Activated gamma-delta T cell treated with Interleukin-2 at 50 U/mL for 16 hours (primary cell): Measurements from ENCODE around the gene ARPIN.
"Not testable (repeated sequence)": the region's sequence is repeated elsewhere in the genome, so short reads cannot be mapped to it uniquely, and the experiment has no call there.

Source experiments
- DNase-seq: peaks from one replicate; pipeline ENCODE4 v3.0.0-alpha.2; 2020

The ARPIN gene

DNA sequence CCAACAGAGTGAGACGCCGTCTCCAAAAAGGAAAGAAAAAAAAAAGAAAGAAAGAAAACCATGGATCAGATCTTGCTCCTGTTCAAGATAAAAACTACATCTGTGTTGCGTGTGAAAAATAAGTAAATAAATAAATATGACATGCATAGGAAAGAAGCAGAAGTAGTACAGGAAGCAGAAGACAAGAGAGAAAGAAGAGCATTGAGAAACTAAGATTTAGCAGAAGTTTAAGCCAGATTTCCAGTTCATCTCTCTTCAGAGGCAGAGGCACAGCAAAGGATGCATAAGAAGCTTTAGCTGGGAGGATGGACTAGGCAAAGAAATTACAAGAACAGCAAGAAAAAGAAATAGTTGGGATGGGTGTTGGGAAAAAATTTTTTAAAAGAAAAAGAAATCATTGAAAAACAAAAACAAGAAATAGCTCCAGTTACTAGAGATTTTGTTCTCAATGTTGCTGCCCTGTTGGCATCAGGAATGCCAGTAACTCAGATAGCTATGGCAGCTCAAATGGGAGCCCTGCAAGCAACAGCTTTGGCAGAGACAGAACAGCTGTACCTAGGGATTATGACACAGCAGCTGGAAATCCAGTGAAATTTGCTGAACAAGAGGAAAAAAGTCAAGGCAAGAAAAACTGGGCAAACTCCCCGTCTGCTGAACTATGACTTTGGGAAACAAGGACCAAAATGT, 36.2 kb downstream of the ARPIN start:
- DNase-seq, result no peak

DNA sequence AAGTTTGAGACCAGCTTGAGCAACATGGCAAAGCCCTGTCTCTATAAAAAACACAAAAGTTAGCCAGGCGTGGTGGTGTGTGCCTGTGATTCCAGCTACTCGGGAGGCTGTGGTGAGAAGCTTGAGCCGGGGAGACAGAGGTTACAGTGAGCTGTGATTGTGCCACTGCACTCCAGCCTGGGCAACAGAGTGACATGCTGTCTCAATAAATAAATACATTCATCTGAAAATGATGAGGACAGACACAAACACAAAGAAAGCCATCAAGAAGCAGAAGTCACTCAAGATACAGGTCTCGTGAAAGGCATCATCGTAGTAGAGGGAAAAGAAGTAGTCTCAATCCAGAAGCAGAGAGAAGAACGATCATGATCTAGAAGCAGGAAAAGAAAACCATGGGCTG, 37.0 kb downstream of the ARPIN start:
- no peak for DNase-seq

DNA sequence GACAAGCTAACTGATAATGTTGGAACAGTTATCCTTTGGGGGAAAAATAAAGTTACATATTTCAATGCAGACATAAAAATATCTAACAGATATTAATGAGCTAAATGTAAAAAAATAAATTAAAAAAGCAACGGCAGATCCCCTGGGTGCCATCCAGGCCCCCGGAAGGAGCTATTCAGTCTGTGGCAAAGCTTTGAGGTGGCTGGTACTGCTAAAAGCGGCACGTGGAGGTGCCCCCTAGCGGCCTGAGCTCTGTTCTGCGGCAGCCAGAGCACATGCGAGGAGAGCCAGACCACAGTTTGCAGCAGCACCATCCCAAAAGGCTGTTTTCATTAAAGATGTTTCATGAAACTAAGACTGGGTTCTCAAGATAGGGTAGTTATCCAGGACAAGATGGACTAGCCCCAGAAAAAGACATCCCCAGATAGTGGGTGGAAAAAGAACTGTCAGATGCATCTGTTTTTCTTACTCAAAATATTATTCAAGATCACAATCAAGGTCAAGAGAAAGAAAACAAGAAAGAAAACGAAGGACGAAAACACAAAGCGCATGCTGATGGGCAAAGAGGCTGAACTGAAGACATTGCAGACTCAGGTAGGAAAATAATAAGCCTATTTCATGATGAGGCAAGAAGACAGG, 37.7 kb downstream of the ARPIN start:
- DNase-seq, result peak; percentile 82

DNA sequence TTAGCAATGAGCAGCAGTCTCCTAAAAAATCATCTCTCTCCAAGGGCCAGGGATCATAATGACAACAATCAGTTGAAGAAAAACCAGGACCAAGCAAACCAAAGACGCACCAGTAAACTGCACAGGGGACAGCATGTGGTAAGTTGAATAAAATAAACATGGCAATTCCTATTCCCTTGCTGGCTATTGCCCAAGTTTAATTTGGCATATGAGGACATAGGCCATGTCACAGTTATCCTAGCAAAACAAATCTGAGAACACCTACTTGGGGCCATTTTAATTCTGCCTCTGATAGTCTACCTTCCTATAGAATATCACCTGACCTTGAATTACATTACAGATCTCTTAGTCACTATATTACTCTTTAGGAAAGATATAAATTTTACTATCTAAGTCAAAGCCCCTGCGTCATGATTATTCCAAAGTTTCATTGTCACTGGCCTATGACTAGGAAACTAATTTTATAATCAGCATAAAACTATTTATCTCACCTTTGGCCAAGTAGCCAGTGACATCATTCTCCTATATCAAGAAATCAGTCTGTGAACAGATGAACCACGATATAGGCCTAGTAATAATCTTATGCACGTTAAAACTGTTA, 42.0 kb downstream of the ARPIN start:
- DNase-seq, result no peak

DNA sequence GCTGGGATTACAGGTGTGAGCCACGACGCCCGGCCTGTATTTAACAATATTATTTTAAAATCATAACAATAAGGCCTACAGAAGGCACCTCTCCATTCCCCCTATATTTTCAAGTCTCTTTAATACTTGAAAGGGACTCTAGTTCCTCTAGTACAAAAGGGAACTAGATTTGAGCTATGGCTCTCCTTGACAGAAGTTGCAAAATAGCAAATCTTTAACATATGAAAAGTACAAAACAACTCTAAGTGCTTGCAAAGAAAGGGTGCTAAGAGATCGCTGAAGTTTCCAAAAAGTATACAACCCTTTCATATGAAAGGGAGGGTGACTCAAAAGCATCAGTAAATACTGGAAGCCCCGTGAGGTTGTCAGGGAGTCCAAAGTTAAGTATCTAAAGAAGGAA, 42.7 kb downstream of the ARPIN start:
- DNase-seq, result no peak

DNA sequence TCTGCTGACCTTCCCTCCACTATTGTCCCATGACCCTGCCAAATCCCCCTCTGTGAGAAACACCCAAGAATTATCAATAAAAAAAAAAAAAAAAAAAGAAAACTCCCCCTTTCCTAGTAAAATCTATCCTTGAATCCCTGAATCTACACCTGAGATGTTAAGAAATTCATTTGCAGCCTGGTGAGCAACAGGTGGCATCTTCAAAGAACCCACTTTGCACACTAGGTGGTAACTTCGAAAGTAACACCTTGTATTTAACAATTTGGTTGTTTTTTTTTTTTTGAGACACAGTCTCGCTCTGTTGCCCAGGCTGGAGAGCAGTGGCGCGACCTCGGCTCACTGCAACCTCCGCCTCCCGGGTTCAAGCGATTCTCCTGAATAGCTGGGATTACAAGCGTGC, 43.3 kb downstream of the ARPIN start:
- not testable (repeated sequence) for DNase-seq

DNA sequence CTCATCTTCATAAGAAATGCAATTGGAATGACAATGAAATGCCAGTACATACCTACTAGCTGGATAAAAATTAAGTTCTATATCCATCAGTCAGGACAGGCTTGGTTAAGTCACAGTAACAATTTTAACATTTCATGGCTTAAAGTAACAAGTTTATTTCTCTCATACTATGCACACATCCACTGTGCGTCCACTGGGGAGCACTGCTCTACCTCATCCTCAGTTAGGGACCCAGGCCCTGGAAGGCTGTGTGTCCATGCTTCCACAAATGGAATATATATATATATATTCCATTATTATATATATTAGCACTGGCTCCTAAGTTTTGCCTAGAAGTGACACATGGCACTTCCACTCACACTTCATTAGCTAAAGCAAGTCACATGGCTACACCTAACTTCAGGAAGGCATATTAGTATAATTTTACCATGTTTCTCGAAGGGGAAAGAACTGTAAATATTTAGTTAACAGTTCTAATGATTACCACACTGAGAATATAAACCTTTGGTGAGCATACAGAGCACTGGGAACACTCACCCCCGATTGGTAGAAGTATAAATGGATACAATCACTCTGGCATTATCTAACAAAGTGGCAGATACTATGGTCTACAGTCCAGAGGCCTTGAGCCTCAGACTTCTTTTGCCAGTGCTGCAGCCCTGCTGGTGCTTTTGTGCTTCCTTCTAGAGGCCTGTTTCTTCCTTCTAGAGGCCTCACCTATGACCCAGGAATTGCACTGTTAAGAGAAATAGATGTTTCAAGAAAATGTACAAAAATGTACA, 47.6 kb downstream of the ARPIN start:
- DNase-seq, result no peak

DNA sequence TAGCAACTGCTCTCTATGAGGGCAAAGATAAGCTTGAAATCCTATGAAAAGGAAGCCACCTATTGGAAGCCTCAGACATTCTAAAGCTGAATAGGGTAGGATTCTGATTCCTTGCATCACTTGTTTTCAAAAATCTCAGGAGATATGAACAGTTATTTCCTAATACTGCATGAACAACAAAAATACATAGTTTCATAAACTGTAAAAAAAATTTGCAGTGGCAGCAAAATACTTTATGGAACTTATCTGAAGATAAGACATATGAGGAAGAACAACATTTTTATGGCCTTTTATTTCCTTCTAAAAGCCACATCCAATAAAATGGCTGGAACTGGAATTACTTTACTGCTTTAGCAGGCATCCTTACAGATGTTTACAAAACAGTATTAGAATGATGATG, 48.8 kb downstream of the ARPIN start:
- no peak for DNase-seq

DNA sequence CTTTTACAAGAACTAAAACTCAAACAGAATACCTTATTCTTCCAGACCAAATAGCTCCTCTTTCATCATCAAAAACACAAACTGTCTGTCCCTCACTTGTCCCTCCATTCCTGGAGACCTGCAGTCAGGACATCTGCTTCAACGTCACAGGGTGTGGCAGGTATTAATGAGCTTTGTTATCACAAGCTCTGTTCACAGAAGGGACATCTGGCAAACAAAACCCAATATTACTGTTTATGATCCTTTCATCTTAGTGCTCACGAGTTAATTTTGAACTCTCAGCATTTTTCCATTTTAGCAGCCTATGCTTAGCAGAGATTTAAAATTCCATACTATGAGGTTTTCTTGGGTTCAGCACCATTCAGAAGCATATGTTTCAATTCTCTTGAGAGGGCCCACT, 51.9 kb downstream of the ARPIN start:
- no peak for DNase-seq

DNA sequence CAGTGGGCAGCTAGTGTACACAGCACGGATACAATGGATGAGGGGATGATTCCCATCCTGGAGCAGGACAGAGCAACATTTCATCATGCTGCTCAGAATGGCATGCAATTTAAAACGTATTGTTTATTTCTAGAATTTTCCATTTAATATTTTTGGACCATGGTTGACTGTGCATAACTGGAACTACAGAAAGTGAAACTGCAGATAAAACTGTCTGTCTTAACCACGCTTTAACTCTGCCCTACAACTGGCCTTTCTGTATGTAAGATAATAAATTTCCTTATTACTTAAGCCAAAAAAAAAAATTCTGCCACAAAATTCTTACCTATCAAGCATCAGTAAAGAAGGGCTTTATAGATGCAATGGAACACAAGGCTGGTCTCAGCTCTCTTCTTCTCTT, 52.3 kb downstream of the ARPIN start:
- DNase-seq, result no peak

DNA sequence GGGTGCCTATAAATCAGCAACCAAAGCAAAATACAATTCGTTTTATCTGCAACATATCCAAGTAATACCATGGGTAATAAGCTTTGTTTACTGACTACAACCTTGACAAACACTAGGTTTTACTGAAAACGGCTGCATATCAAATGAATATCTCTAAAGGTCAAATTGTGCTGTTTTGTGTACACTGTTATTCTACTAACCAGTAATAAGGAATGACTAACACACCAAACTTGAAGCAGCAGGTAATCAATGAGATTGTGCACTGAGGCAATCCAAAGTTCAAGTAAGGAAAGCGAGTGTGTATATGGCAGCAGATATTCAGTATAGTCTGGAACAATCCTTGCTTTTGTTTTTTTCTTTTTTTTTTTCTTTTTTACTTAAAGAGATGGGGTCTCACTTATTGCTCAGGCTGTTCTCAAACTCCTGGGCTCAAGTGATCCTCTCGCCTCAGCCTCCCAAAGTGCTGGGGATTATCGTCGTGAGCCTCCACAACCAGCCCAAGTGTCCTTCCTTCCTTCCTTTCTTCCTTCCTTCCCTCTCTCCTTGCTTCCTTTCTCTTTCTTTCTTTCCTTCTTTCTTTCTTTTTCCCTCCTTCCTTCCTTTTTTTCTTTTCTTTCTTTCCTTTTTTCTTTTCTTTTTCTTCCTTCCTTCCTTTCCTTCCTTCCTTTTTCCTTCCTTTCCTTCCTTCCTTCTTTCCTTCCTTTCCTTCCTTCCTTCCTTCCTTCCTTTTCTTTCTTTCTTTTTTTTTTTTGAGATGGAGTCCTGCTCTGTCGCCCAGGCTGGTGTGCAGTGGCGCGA, 53.9 kb downstream of the ARPIN start:
- no peak for DNase-seq

DNA sequence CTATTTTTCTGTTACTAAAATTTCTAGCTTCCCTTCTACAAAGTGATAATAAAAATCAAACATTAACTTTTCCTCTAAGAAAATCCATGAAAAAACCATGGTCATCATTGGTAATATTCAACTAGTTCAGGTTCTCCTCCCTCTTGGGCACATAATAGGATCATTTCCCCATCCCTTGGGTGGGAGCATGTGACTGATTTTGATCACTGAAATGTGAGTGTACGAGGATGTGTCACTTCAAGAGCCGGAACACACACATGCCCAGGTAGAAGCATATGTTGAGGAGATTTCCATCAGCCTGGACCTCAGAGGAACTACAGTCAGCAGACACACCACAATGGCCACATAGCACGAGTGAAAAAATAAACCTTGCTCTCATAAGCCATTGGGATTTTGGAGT, 55.1 kb downstream of the ARPIN start:
- no peak for DNase-seq

DNA sequence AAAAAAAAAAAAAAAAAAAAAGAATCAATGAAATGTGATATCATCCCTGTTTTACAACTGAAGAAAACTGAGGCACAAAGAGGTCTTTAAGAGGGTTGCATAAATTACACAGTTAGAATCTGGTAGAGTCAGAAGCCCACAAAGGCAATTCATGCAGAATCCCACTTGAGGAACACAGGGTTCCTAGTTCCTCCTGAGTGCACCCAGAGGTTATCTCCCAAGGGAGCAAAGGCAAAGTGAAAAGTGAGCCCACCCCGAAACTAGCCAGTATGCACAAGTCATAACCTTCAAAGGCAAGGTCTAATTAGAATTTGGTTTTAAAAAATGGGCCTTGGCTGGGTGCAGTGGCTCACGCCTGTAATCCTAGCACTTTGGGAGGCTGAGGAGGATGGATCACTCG, 56.8 kb downstream of the ARPIN start:
- DNase-seq, result no peak

DNA sequence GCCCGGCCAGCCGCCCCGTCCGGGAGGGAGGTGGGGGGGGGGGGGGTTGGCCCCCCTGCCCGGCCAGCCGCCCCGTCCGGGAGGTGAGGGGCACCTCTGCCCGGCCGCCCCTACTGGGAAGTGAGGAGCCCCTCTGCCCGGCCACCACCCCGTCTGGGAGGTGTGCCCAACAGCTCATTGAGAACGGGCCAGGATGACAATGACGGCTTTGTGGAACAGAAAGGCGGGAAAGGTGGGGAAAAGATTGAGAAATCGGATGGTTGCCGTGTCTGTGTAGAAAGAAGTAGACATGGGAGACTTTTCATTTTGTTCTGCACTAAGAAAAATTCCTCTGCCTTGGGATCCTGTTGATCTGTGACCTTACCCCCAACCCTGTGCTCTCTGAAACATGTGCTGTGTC, 57.9 kb downstream of the ARPIN start:
- not testable (repeated sequence) for DNase-seq

DNA sequence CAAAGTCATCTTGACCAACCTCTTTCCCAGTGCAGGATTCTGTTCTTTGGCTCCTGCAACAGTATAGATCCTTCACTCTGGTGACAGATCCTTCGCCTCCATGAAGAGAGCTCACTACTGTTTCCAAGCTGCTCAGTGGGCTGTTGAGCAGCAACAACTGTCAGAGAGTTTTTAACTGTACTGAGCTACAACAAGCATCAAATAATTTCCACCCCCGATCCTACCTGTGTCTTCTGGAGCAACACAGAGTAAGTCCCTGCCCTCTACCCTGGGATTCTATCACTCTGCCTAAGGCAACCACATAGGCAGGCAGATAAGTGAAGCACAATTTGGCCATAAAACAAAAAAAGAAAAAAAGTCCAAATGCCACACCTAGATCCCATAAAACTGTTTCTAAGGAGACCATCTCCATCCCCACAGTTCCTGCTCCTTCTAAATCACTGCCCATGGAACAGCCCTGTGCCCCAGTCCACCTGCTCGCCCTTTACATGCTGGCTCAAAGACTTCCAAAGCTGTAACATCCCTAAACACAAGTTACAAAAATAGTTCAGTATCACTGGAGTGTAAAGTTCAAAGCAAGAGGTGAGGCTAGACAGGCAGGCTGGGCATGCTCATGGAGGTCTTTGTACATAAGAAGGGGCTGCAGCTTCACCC, 60.3 kb downstream of the ARPIN start:
- no peak for DNase-seq

DNA sequence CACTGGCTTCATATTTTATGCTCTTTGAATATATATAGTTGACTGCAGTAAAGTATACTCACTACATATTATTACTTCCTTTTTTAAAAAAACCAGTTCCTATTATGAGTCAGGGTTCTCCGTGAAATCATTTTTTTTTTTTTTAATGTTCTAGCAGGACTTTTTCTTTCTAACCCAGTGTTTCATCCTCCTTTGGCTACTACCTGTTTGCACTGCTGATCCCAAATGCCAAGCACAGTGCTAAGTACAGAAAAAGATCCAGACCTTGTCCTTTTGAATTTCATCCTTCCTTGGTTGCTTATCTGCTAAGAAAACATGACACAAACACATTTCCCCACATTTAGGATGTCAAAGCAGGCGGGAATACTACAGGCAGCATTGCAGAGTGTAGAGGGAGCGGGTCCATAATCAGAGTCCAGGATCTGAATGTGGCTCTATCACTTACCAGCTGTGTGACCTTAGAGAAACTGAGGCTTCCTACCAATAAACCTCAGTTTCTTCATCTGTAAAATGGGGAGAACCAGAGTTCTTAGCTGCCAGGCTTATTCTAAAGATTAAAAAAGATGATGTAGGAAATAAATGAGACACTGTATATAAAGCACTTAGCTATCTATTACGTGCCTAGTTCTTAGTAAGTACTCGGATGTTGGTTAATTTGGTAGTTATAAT, 60.9 kb downstream of the ARPIN start:
- DNase-seq, result no peak

DNA sequence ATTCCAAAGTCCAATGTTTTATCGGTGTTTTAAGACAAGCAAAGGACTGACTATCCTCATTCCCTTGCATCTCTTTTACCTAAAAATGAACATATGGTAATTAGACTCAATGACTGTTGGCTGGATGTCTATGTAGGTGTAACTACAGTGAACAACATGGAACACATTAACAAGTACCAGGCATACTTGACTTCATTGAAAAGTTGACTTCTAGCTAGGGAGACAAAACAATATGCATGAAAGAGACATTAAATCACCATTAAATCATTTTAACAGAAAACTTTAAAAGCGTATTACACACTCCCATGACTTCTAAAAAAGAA, 63.8 kb downstream of the ARPIN start:
- no peak for DNase-seq

DNA sequence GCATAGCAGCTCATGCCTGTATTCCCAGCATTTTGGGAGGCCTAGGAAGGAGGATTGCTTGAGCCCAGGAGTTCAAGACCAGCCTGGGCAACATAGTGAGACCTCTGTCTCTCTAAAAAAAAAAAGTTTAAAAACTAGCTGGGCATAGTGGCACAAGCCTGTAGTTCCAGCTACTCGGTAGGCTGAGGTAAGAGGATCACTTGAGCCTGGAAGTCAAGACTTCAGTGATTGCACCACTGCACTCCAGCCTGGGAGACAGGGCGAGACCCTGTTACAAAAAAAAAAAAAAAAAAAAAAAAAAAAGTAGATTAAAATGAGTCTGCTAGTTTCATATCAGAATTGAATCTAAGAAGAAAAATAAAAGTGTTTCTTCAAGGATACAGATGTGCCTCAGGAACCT, 65.7 kb downstream of the ARPIN start:
- no peak for DNase-seq

DNA sequence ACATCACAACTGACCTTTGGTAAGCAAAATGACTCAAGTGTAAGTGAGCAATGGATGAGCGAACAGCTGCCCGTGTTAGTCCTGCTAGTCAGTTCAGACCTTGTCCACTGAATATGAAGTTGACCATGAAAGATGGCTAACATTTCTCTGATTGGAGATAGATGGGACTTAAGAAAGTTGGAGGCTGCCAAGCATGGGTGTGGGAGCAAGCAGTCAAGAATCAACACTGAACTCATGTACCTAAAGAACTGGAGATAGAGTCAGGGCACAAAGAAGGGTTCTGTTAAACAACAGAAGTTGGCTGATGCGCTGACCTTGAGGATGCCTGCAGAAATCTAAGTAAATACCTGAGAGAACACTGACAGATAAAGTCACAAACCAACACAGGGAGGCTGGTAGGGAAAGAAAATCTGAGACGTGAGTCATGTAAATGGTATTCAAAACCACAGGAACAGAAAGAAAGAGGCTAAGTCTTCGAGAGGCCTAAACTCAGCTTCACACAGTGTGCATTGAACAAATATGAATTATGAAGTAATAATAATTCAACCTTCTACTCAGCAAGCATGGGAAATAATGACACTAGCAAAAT, 67.4 kb downstream of the ARPIN start:
- DNase-seq, result no peak
